IPS-18c (cell line): ENCODE measurements around the gene NARF.
"Not testable (repeated sequence)": the region's sequence is repeated elsewhere in the genome, so short reads cannot be mapped to it uniquely, and the experiment has no call there.

Experiments used
- H3K4me3 ChIP-seq: 2 replicates; pipeline ENCODE4 v1.7.0; 2013; ENCODE audit warnings: low read depth, mild to moderate bottlenecking, low read length, moderate library complexity; ENCODE audit not compliant: insufficient read depth
- H3K9me3 ChIP-seq: one replicate; pipeline ENCODE4 v1.6.1; 2013; ENCODE audit warnings: mild to moderate bottlenecking, low read length, moderate library complexity; ENCODE audit not compliant: control insufficient read depth, insufficient read depth

NARF gene

DNA sequence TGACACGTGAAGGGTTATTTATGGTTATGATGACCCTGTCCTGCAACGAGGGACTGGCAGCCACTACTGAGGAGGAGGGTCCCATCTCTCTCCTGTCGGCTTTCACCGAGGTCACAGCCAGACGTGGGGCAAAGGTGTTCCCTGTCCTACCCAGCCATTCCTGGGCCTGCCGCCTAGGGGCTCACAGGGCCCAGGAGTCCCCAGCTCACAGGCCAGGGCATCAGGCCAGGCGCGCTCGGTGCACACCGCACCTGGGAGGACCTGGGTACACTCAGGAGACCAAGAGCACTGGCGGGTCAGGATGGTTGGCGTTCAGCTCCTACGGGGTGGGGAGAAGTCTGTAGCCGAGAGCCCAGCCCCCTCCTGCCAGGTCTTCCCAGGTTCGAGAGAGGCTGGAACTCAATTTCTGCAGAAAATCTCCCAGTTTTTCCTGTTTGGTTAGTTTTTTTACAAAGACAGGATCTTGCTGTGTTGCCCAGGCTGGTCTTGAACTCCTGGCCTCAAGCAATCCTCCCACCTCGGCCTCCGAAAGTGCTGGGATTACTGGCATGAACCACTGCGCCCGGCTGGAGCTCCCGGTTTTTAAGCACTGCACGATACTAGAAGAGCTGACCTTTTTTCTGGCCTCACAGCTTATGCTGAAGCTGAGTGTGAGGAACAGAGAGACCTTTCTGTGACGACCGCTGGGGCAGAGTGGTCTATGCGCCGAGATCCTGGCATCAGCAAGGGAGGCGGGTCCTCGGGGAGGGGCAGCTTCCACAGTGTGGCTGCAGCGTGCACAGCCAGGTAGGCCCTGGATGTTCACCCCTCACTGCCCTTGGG, 15.7 kb upstream of the NARF start:
- no peaks in the 10 kb centered on the region for H3K9me3 ChIP-seq
- no peak overlapping the region for H3K4me3 ChIP-seq

DNA sequence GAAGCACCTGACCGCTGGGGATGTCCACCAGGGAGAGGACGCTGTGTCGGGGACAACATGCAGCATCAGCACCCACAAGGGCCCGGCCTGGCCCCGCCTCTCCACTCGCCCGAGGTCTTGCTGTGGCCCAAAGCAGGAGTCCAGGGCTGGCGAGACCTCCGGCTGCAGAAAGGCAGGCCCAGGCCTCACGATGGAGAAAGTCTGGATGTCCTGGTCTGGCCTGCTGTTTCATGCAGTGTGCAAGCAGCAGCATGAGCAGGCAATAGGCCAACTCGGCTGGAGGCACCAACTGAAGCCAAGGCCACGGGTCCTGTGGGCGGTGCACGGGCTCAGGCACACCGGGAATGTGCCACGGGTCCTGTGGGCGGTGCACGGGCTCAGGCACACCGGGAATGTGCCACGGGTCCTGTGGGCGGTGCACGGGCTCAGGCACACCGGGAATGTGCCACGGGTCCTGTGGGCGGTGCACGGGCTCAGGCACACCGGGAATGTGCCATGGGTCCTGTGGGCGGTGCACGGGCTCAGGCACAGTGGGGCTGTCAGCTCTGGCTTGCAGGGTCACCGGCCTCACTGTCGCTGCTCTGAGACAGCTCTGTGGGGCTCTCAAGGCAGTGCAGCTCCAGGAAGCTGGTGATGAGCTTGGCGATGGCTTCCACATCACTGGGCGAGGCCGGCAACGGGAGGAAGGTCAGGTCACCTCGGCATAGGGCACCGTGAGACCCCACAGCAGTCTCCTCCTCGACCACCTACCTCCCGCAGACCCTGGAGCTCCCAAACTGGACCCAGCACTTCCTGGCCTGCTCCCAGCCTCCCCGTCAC, 14.9 kb upstream of the NARF start:
- Histone ChIP-seq H3K4me3 (no peak overlapping the region), H3K9me3 (no peaks in the 10 kb centered on the region)

DNA sequence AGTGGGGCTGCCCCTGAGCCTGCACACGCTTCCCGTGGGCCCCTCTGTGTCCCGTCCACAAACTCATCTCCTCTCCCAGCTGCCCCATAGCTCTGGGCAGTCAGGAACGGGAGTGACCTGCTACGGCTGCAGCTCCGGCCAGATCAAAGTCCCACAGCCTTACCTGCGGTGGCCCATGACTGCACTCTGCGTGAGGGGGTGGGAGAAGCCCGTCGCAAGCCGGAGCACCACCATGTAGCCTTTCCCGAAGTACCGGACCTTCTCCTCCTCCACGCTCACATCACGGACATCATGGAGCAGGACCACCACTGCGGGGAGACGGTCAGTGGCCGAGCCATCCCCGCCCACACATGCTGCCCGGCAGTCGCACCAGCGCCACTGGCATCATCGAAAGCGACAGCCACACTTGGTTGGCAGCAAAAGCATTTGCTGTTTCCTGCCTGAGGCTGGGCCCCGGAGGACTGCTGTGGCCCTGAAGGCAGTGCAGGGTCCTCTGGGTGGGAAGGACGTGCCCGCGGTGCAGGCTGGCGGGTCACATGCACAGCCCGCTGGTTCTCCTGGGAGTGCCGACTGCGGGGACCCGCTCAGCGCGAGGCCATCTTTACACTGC, 14.2 kb upstream of the NARF start:
- no peak overlapping the region; the same call in 1 of the 2 replicates for H3K4me3 ChIP-seq
- H3K9me3 ChIP-seq = no peaks in the 10 kb centered on the region

DNA sequence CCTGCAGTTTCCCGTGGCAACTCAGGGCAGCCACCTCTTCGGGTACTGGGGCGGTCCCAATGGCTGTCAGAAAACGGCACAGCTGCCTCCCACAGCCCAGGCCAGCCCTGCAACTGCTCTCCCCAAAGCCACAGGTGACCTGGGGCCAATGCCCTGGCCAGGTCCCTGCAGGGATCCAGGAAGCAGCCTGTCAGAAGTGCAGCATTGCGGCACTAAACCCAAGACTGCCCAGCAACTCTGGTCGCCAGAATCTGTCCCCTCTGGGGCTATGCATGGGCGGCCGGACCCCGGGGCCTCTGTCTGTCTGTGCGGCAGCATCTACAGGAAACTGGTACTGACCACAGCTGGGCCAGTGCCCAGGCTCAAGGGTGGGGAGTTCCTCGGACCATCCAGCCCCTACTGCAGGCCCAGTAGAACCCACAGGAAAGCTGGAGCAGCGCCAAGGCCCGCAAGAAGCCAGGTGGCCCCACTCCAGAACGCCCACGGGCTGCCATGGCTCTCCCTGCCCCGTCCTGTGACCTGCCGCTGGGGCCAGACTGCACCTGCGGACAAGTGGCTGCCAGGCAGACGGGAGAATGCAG, 13.5 kb upstream of the NARF start:
- H3K4me3 ChIP-seq = no peak overlapping the region

DNA sequence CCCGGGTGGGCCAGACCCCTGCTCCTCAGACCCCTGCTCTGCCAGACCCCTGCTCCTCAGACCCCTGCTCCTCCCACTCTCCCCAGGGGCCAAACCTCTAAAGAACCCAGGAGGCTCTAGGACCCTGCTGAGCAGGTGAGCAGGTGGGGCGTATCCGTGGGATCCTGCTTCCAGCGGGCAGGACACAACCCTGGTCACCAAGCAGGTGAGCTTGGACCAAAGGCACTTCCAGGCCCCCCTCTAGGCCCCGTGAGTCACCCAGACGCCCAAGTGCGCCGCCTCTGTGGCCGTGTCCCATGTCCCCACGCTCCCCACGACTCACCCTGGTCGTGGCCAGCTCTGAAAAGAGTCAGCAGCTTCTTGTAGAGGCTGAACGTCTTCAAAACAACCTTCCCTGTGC, 13.0 kb upstream of the NARF start:
- H3K4me3 ChIP-seq = no peak overlapping the region
- H3K9me3 ChIP-seq = no peaks in the 10 kb centered on the region

More for the DNA sequence above, 13.5 kb upstream of the NARF start:
- H3K9me3 ChIP-seq = no peaks in the 10 kb centered on the region

DNA sequence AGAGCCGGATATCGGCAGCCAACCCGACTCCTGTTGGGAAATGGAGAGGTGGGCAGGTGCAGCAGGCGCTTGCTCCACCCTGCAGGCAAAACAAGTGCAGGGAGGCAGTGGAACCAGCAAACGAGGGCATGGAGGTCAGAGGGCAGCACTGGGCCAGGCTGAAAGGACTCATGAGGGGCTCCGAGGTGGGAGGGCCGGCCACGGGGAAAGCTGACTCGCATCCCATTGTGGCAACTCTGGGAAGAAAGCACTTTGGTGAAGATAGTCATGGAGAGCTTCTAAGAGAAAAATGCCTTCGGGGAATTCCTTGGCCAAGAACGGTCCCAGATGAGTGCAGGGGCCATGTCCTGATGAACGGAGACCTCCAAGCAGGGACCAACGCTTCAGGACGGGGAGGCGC, 12.4 kb upstream of the NARF start:
- H3K9me3 ChIP-seq = no peaks in the 10 kb centered on the region
- H3K4me3 ChIP-seq = no peak overlapping the region

DNA sequence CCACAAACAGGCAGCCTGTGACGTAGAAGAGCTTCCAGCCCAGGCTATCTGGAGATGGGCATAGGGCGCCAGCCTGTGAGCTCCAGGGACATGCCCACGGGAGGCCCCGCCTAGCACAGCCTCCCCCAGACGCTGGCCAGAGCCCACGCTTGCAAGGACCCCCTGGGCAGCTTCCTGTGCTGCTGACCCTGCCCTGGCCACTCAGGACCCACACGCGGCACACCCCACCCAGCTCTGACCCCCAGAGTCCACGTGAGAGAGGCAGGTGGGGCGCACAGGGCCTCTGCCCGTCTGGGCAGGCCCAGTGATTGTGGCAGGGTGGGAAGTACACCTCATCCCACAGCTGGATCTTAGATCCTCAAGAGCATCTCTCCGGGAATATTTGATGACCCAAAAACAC, 11.9 kb upstream of the NARF start:
- no peaks in the 10 kb centered on the region for H3K9me3 ChIP-seq
- no peak overlapping the region for H3K4me3 ChIP-seq

DNA sequence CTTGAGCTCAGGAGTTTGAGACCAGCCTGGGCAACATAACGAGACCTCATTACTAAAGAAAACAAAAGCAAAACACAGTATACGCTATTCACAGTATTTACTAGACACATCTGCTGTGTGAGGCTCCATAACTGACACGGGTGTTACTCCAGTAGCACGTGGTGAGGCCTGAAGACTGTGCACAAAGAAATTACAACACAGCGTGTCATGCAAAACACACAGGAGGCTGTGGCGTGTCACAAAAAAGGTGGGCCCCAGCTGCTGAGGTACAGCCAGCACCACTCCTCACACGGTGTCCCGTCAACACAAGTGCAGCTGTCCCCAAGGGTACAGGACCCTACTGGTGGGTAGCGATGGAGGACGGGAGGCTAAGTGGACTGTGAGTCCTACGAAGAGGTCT, 10.7 kb upstream of the NARF start:
- no peaks in the 10 kb centered on the region for H3K9me3 ChIP-seq
- no peak overlapping the region for H3K4me3 ChIP-seq

DNA sequence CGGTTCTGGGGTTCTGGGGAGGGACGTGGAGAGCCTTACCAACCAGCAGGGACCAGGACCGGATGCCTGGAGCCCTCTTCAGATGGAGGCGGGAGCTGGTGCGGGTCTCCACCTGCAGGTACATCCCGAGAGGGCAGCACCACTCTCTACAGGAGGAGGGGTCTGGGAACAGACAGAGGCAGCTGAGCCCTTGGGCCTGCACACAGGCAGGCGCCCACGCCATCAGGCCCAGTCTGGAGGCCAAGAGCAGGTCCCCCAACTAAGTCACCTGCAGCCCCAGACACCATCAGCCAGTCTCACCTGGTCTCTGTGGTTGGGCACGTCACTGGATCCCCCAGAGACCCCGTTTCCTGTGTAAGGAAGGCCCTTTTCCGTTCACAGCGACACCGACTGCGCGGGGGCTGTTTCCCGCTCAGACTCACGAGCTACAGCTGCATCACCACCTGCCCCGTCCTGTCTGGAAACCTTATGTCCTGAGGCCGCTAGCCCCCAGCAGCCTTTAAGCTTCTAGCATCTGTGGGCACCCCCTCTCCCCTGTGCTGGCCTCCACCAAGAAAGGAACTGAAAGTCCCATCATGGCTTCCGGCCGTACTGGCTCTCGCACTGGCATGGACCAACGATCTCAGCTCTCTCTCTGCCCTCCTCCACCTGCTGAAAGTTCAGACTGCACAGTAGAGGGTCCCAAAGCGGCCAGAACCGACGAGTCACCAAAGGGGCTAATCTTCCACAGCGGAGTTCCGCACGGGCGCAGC, 9.2 kb upstream of the NARF start:
- peaks cover 2% of the 10 kb centered on the region for H3K9me3 ChIP-seq
- H3K4me3 ChIP-seq = 0 out of 2 replicates have a peak overlapping the region, but pooled peaks have one; percentile 97

DNA sequence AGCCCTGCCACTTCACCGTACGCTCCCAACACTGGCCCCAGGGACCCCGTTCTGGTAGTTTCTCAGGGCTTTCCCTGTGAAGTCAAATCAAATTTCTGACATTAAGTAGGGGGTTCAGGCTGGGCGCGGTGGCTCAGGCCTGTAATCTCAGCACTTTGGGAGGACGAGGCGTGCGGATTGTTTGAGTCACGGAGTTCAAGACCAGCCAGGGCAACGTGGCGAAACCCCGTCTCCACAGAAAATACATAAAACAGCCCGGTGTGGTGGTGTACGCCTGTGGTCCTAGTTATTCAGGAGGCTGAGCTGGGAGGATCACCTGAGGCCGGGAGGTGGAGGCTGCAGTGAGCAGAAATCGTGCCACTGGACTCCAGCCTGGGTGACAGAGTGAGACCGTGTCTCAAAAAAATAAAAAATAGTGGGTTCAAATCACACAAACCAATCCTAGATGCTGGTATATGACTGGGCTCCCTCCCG, 8.6 kb upstream of the NARF start:
- Histone ChIP-seq H3K4me3 (peak overlapping the region; percentile 97), H3K9me3 (peaks cover 2% of the 10 kb centered on the region)

DNA sequence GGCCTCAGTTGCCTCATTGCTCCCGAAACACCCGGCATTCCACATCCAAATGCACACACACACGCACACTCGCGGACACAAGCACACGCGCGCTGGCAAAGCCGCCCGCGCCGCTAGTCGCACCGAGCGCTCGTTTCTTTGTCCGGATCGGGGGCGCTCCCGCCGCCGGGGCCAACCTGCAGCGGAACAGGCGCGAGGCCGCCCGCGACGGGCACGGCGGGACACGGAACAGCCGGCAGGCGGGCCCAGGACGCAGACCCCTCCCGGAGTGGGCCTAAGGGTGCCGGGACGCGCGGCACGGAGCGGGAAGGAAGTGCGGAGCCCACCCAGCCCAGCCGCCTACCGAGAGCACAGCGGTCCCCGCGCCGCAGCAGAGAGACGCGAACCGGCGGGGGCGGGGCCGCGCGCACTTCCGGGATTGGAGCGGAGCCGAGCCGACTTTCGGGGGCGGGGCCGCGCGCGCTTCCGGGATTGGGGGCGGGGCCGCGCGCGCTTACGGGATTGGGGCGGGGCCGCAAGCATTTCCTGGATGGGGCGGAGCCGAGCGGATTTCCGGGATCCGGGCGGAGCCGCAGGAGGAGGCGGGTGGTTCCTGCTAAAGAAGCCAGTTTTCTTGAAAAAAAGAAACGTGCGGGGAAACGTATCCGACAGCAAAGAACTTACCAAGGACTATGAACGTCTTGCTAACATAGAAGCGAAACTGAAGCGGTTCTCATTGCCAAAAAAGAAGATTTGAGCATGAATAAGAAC, 8.0 kb upstream of the NARF start, which contains the start of gene CYBC1:
CYBC1 (minus strand) TSS at position 396 of the 750 bp plus-strand sequence. CDS start 1,498 bp downstream, outside the sequence.
- Histone ChIP-seq H3K9me3 (peaks cover 2% of the 10 kb centered on the region), H3K4me3 (peak within 1 kb of the TSS; percentile 97)

DNA sequence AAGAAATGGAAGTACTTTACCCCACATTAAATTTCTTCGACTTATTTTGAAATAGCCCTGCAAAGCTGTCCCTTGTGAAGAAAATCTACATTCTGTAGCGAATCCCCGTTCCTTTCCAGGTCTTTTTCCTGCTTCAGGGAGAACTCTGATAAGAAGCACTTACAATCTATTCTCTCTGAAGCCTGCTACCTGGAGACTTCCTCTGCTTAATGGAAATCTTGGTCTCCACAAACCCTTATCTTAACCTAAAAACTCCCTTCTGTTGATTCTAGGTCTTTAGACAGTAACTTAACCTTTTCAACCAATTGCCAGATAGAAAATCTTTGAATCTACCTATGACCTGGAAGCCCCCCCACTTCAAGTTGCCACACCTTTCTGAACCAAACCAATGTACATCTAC, 6.4 kb upstream of the NARF start:
- H3K9me3 ChIP-seq = peaks cover 2% of the 10 kb centered on the region
- H3K4me3 ChIP-seq = no peak overlapping the region

DNA sequence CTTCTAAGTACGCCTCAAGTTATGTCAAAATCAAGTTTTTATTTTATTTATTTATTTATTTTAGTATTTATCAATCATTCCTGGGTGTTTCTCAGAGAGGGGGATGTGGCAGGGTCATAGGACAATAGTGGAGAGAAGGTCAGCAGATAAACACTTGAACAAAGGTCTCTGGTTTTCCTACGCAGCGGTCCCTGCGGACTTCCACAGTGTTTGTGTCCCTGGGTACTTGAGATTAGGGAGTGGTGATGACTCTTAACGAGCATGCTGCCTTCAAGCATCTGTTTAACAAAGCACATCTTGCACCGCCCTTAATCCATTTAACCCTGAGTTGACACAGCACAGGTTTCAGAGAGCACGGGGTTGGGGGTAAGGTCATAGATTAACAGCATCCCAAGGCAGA, 5.4 kb upstream of the NARF start:
- H3K4me3 ChIP-seq, H3K9me3 ChIP-seq: not testable (repeated sequence)

DNA sequence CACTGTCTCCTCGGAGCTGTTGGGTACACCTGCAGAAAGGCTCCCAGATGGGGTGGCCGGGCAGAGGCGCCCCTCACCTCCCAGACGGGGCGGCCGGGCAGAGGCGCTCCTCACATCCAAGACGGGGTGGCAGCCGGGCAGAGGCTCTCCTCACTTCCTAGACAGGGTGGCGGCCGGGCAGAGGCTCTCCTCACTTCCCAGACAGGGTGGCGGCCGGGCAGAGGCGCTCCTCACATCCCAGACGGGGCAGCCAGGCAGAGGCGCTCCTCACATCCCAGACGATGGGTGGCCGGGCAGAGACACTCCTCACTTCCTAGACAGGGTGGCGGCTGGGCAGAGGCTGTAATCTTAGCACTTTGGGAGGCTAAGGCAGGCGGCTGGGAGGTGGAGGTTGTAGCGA, 4.8 kb upstream of the NARF start:
- not testable (repeated sequence) for H3K4me3 ChIP-seq, H3K9me3 ChIP-seq

DNA sequence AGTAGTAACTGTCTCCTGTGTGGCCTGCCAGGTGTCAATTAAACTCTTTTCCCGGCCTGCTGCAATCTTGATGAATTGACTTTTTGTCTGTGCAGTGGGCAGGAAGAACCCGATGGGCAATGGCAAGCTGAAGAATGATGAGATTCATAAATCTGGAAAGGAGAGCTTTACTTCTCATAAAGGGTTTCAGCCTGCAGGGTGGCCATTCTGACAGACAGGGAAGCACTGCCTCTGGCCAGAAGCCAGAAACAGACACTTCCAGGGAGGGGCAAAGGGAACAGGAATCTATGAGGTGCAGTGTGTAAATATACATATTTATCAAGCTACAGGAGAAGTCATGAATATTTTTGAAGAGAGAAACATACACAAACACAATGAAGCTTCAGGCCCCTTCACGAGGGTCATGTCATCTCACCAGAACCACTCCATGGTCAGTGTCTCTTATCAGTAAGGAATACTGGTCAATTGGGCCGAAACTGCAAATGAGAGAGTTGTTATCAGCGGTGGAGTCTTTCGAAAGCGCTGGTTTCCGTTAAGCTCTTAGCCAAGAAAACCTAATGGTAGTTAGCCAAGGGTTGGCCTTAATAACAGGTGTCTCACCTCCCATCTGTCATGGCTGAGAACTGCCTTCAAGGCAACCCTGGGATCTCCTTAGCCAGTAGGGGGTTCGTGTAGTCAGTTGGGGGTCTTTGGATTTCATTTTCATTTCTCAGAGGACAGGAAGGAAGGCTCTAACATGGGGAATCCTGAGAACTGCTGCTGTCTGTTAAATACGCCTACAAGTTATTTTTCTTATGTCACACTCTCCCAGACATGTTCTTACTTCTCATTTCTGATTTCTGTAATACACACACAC, 1.2 kb upstream of the NARF start:
- Histone ChIP-seq H3K4me3 (peak overlapping the region; percentile 94; the same call in 1 of the 2 replicates), H3K9me3 (peaks cover 6% of the 10 kb centered on the region)

DNA sequence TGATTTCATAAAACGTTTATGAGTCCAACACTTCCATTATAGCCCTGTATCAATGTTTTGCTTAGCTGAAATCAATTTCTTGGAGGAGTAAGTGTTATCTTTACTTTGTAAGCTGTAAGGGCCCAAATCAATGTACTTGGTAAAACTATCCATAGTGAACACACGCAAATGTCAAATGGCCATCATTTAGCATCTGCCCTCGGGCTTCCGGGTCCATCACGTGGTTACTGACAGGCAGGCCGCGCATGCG, 687 bp upstream of the NARF start:
- Histone ChIP-seq H3K4me3 (peak overlapping the region; percentile 94), H3K9me3 (peaks cover 6% of the 10 kb centered on the region)
